ENCODE data around the gene ROBO1. TPM values are rescaled to one million over a fixed set of nuclear protein-coding genes. Genes with fewer than 3 reads are reported as not detected.

The ROBO1 gene
- total and polyA plus RNA-seq, 2 donors from 2014 or later = 2.1 to 22.1 TPM

GRCh38 chr3:79236496-79236895, 531.3 kb downstream of the ROBO1 start:
- no peak for TF ChIP-seq CTCF (IDR thresholded peaks at IDR 0.05; ENCODE audit: borderline replicate concordance, extremely low read depth, insufficient read depth)
- FAIRE-seq (peak; percentile 25), DNase-seq (no peak)
- intact Hi-C loops (cut with DNase I) = no loop called here
- Histone ChIP-seq H3K9ac (ENCODE audit: low read length in 3 of 3) (no peak overlapping the region), H3K27me3 (ENCODE audit: control insufficient read depth, insufficient read depth, low read length) (no peaks in the 10 kb centered on the region), H3K9me3 (ENCODE audit: control insufficient read depth in 2 of 3, insufficient read depth in 1 of 3, low read length in 3 of 3) (no peaks in the 10 kb centered on the region), H3K4me3 (ENCODE audit: low read length in 3 of 3) (no peak overlapping the region), H3K36me3 (ENCODE audit: control insufficient read depth in 2 of 3, insufficient read depth in 3 of 3, low read length in 3 of 3) (no peaks in the 10 kb centered on the region), H3K27ac (ENCODE audit: low read depth in 2 of 2, low read length in 2 of 2) (no peak overlapping the region), H3K4me1 (ENCODE audit: control insufficient read depth in 2 of 3, insufficient read depth in 2 of 3, low read depth in 1 of 3, low read length in 3 of 3) (no peaks in the 10 kb centered on the region)

GRCh38 chr3:79233431-79234060, 534.3 kb downstream of the ROBO1 start:
- Histone ChIP-seq H3K36me3 (ENCODE audit: control insufficient read depth in 2 of 3, insufficient read depth in 3 of 3, low read length in 3 of 3) (no peaks in the 10 kb centered on the region), H3K9ac (ENCODE audit: low read length in 3 of 3) (no peak overlapping the region), H3K27ac (ENCODE audit: low read depth in 2 of 2, low read length in 2 of 2) (no peak overlapping the region), H3K27me3 (ENCODE audit: control insufficient read depth, insufficient read depth, low read length) (no peaks in the 10 kb centered on the region), H3K4me1 (ENCODE audit: control insufficient read depth in 2 of 3, insufficient read depth in 2 of 3, low read depth in 1 of 3, low read length in 3 of 3) (no peaks in the 10 kb centered on the region), H3K9me3 (ENCODE audit: control insufficient read depth in 2 of 3, insufficient read depth in 1 of 3, low read length in 3 of 3) (no peaks in the 10 kb centered on the region), H3K4me3 (ENCODE audit: low read length in 3 of 3) (no peak overlapping the region)
- TF ChIP-seq CTCF (IDR thresholded peaks at IDR 0.05; ENCODE audit: borderline replicate concordance, extremely low read depth, insufficient read depth) = no peak
- FAIRE-seq (peak; percentile 69), DNase-seq (peak in 1 of 5 donors; percentile 23)
- intact Hi-C loops (cut with DNase I) = no loop called here

GRCh38 chr3:79230266-79230665, 537.5 kb downstream of the ROBO1 start:
- H3K27me3 ChIP-seq (ENCODE audit: control insufficient read depth, insufficient read depth, low read length) = no peaks in the 10 kb centered on the region
- H3K9me3 ChIP-seq (ENCODE audit: control insufficient read depth in 2 of 3, insufficient read depth in 1 of 3, low read length in 3 of 3) = no peaks in the 10 kb centered on the region
- no peak for TF ChIP-seq CTCF (IDR thresholded peaks at IDR 0.05; ENCODE audit: borderline replicate concordance, extremely low read depth, insufficient read depth)
- H3K4me1 ChIP-seq (ENCODE audit: control insufficient read depth in 2 of 3, insufficient read depth in 2 of 3, low read depth in 1 of 3, low read length in 3 of 3) = no peaks in the 10 kb centered on the region
- no peaks in the 10 kb centered on the region for H3K36me3 ChIP-seq (ENCODE audit: control insufficient read depth in 2 of 3, insufficient read depth in 3 of 3, low read length in 3 of 3)
- intact Hi-C loops (cut with DNase I) = no loop called here
- no peak for FAIRE-seq
- no peak overlapping the region for H3K9ac ChIP-seq (ENCODE audit: low read length in 3 of 3)
- DNase-seq = no peak
- H3K27ac ChIP-seq (ENCODE audit: low read depth in 2 of 2, low read length in 2 of 2) = no peak overlapping the region
- no peak overlapping the region for H3K4me3 ChIP-seq (ENCODE audit: low read length in 3 of 3)

- Histone ChIP-seq H3K9me3 (ENCODE audit: control insufficient read depth in 2 of 3, insufficient read depth in 1 of 3, low read length in 3 of 3) (no peaks in the 10 kb centered on the region), H3K27me3 (ENCODE audit: control insufficient read depth, insufficient read depth, low read length) (no peaks in the 10 kb centered on the region), H3K27ac (ENCODE audit: low read depth in 2 of 2, low read length in 2 of 2) (no peak overlapping the region), H3K4me3 (ENCODE audit: low read length in 3 of 3) (no peak overlapping the region), H3K4me1 (ENCODE audit: control insufficient read depth in 2 of 3, insufficient read depth in 2 of 3, low read depth in 1 of 3, low read length in 3 of 3) (no peaks in the 10 kb centered on the region), H3K9ac (ENCODE audit: low read length in 3 of 3) (no peak overlapping the region), H3K36me3 (ENCODE audit: control insufficient read depth in 2 of 3, insufficient read depth in 3 of 3, low read length in 3 of 3) (no peaks in the 10 kb centered on the region)
- no peak for DNase-seq
- TF ChIP-seq CTCF (IDR thresholded peaks at IDR 0.05; ENCODE audit: borderline replicate concordance, extremely low read depth, insufficient read depth) = no peak
- intact Hi-C loops (cut with DNase I) = no loop called here
- FAIRE-seq = no peak
These were observed 550.7 kb downstream of the ROBO1 start for GRCh38 chr3:79217096-79217495.

Data from kidney (tissue), 14 donors.